ENCODE data around the gene SPEF1. TPM values are rescaled to one million over a fixed set of nuclear protein-coding genes. Genes with fewer than 3 reads are reported as not detected.

The SPEF1 gene
- total and polyA plus RNA-seq, 2 of the 13 experiments (the other 11 are each of a cell fraction or from before 2014, with no cell fraction given) = 0.11 to 0.27 TPM

DNA sequence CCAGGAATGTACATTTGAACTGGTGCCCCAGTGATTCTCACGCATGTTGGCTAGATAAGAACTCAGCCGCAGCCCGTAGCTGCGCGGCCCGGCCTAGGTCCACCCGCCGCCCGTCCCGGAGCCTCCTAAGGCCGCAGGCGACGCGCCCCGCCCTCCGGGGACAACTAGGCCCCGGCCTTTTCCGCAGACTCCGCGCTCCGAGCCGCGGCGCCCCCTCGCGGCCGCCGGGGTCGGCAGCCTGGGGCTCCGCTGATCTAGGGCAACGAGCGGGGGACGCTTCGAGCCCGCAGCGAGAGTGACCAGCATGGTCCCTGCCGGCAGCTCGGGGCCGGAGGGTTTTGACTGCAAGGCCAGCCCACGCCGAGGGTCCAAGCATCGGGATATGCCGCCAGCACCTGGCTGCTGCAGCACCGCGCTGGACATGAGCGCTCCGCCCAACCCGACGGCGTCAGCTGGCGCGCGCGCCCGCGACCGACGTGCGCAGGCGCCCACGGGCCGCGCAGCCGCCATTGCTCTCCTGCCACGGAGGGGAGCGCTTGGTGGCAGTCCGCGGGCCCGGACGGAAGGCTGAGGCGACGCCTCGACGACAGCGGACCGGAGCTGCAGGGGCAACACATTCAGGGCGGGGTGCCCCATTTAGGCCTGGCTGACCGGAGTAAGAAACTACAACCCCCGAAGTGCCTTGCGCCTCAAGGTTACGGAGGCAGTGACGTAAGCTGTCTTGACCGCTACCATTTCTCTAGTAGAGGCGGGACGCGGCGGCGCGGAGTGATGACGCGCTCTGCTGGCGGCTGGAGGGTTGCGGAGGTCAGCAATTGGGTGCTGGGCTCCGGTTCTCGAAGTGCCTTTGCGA, 39.0 kb upstream of the SPEF1 start, which contains the start of gene AP5S1 (continued):
- TF ChIP-seq HMG20A (CRISPR knock-in tag; IDR thresholded peaks at IDR 0.05; ENCODE audit: borderline replicate concordance) (peak; percentile 23; the same call in 1 of the 2 replicates), ZNF720 (CRISPR knock-in tag; IDR thresholded peaks at IDR 0.05) (0 out of 2 replicates have a peak, but pooled peaks have one; percentile 35), ZNF343 (CRISPR knock-in tag; IDR thresholded peaks at IDR 0.05) (peak; percentile 96), ZNF383 (CRISPR knock-in tag; IDR thresholded peaks at IDR 0.05; ENCODE audit: borderline replicate concordance) (0 out of 2 replicates have a peak, but pooled peaks have one; percentile 43), MBD4 (IDR thresholded peaks at IDR 0.05; ENCODE audit: borderline replicate concordance, low read length) (no peak), MEIS2 (CRISPR knock-in tag; IDR thresholded peaks at IDR 0.05) (peak; percentile 83), HMG20B (CRISPR knock-in tag; conservative IDR thresholded peaks at IDR 0.05) (peak; percentile 74; the same call in 1 of the 2 replicates), RXRA (CRISPR knock-in tag; IDR thresholded peaks at IDR 0.05) (peak; percentile 85), CBX1 (IDR thresholded peaks at IDR 0.05; ENCODE audit: low read depth) (peak; percentile 63), PHB2 (IDR thresholded peaks at IDR 0.05; ENCODE audit: partially characterized antibody) (no peak), ZNF333 (CRISPR knock-in tag; IDR thresholded peaks at IDR 0.05; ENCODE audit: borderline replicate concordance) (peak; percentile 99), ZNF562 (CRISPR knock-in tag; IDR thresholded peaks at IDR 0.05; ENCODE audit: borderline replicate concordance) (no peak), MLLT10 (CRISPR knock-in tag; IDR thresholded peaks at IDR 0.05) (no peak), ZNF703 (CRISPR knock-in tag; IDR thresholded peaks at IDR 0.05; ENCODE audit: borderline replicate concordance) (peak; percentile 61; the same call in 1 of the 2 replicates), ZNF382 (CRISPR knock-in tag; IDR thresholded peaks at IDR 0.05; ENCODE audit: borderline replicate concordance) (no peak)
- TF ChIP-seq, protein P1, sequence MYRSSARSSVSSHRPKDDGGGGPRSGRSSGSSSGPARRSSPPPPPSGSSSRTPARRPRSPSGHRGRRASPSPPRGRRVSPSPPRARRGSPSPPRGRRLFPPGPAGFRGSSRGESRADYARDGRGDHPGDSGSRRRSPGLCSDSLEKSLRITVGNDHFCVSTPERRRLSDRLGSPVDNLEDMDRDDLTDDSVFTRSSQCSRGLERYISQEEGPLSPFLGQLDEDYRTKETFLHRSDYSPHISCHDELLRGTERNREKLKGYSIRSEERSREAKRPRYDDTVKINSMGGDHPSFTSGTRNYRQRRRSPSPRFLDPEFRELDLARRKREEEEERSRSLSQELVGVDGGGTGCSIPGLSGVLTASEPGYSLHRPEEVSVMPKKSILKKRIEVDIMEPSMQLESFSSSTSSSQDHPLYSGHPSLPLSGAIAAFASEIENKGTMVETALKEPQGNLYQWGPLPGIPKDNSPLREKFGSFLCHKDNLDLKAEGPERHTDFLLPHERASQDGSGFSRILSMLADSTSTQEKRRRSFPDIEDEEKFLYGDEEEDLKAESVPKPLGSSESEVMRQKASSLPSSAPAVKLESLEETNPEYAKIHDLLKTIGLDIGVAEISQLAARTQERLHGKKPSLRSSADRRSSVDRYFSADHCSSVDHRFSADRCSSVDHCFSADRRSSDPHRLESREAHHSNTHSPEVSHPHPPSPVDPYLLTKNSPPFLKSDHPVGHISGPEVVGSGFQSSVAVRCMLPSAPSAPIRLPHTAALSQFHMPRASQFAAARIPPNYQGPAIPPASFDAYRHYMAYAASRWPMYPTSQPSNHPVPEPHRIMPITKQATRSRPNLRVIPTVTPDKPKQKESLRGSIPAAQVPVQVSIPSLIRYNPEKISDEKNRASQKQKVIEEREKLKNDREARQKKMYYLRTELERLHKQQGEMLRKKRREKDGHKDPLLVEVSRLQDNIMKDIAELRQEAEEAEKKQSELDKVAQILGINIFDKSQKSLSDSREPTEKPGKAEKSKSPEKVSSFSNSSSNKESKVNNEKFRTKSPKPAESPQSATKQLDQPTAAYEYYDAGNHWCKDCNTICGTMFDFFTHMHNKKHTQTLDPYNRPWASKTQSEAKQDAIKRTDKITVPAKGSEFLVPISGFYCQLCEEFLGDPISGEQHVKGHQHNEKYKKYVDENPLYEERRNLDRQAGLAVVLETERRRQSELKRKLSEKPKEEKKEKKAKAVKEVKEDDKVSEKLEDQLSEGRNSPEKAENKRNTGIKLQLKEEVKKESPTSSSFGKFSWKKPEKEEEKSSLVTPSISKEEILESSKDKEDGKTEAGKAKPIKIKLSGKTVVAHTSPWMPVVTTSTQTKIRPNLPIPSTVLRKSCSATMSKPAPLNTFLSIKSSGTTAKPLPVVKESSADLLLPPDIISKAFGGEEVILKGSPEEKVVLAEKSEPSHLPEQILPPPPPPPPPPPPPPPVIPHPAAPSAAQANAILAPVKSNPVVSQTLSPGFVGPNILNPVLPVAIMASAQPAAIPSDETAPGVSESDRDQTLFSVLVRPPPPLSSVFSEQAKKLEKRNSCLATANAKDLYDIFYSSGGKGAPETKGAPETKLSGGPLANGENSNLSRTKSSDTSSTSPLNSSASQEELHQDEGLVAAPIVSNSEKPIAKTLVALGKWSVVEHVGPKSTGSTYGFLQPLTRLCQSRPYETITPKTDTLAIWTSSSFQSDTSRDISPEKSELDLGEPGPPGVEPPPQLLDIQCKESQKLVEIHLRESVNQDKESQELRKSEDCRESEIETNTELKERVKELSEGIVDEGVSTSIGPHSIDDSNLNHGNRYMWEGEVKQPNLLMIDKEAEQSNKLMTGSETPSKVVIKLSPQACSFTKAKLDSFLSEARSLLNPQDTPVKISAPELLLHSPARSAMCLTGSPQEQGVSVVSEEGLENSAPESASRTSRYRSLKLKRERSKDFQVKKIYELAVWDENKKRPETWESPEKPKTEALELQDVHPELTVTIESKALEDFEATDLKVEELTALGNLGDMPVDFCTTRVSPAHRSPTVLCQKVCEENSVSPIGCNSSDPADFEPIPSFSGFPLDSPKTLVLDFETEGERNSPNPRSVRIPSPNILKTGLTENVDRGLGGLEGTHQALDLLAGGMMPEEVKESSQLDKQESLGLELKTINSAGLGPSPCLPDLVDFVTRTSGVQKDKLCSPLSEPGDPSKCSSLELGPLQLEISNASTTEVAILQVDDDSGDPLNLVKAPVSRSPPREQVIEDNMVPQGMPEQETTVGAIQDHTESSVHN (CRISPR knock-in tag; IDR thresholded peaks at IDR 0.05) = peak; percentile 88; the same call in 1 of the 2 replicates
- TF ChIP-seq, protein P2, sequence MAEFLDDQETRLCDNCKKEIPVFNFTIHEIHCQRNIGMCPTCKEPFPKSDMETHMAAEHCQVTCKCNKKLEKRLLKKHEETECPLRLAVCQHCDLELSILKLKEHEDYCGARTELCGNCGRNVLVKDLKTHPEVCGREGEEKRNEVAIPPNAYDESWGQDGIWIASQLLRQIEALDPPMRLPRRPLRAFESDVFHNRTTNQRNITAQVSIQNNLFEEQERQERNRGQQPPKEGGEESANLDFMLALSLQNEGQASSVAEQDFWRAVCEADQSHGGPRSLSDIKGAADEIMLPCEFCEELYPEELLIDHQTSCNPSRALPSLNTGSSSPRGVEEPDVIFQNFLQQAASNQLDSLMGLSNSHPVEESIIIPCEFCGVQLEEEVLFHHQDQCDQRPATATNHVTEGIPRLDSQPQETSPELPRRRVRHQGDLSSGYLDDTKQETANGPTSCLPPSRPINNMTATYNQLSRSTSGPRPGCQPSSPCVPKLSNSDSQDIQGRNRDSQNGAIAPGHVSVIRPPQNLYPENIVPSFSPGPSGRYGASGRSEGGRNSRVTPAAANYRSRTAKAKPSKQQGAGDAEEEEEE (CRISPR knock-in tag; IDR thresholded peaks at IDR 0.05; ENCODE audit: borderline replicate concordance) = peak; percentile 95
